HepG2 (cell line): ENCODE measurements around the gene ALK. TPM values are rescaled to one million over a fixed set of nuclear protein-coding genes. Genes with fewer than 3 reads are reported as not detected.

Experiments
- ATAC-seq: fragments of 200-7000 bp; cut with Tn5 transposase; 3 replicates; pipeline ENCODE4 v1.9.1; 2020; ENCODE audit warnings: mild to moderate bottlenecking, moderate library complexity
- BruUV-seq: library from RNA; stranded (reverse); fragments of 400-500 nt; replicated peaks from 2 replicates; lab custom pipeline; 2021; lab: Mats Ljungman, UMichigan
- CTCF ChIA-PET: fragments of 300-600 bp; formaldehyde crosslinking; extraction: SDS; loops from one replicate; lab custom pipeline; 2021; ENCODE audit warnings: low total read pairs, inconsistent platforms, low intra/inter-chr PET ratio; lab: Yijun Ruan, JAX
- POLR2A ChIA-PET: fragments of 350-600 bp; sonication (Branson Sonifier 250); formaldehyde crosslinking; loops from one replicate; lab custom pipeline; 2020; ENCODE audit warnings: antibody characterized with exemption, inconsistent platforms; lab: Yijun Ruan, JAX
- DNase-seq: peaks from one replicate; pipeline ENCODE4 v3.0.0-alpha.2; 2015; ENCODE audit warnings: low spot score
- FAIRE-seq: peaks from 3 replicates; lab custom pipeline; 2011; peaks lifted over from hg19 to GRCh38; lab: Jason Lieb, UNC
- H2AFZ ChIP-seq: one replicate; pipeline ENCODE4 v1.6.1; 2011; ENCODE audit warnings: low read length, inconsistent platforms
- H3K27ac ChIP-seq: fragments of 300-600 bp; 3 replicates; pipeline ENCODE4 v1.8.0; 2011; ENCODE audit warnings: mixed run types, mild to moderate bottlenecking, mixed read lengths, low read length, inconsistent platforms; ENCODE audit not compliant: insufficient read depth; ENCODE audit errors: extremely low read length
- H3K27me3 ChIP-seq, 2 experiments: fragments of 200-600 bp in 1 of 2; 2 replicates in 1 of 2; 3 replicates in 1 of 2; pipeline versions ENCODE4 v1.6.0 to v1.8.0; 2011; ENCODE audit warnings: low read length in 2 of 2, mild to moderate bottlenecking in 2 of 2, moderate library complexity in 2 of 2, inconsistent platforms in 1 of 2; ENCODE audit not compliant: insufficient read depth in 2 of 2, control insufficient read depth in 1 of 2
- H3K36me3 ChIP-seq, 2 experiments: fragments of 200-600 bp in 1 of 2; replicated peaks in 1 of 2; 2 replicates in 1 of 2; 3 replicates in 1 of 2; pipeline versions ENCODE4 v1.5.1 to v1.8.0; 2011; ENCODE audit warnings: low read length in 2 of 2, inconsistent platforms in 1 of 2; ENCODE audit not compliant: insufficient read depth in 2 of 2, control insufficient read depth in 1 of 2
- H3K4me1 ChIP-seq: 2 replicates; pipeline ENCODE4 v1.5.1; 2012; ENCODE audit warnings: low read length, inconsistent platforms; ENCODE audit not compliant: insufficient read depth
- H3K4me2 ChIP-seq: 2 replicates; pipeline ENCODE4 v1.6.0; 2011; ENCODE audit warnings: low read depth, low read length, inconsistent platforms
- H3K4me3 ChIP-seq, 3 experiments: fragments of 200-600 bp in 1 of 3; sonication (generic), shearing (Covaris generic) in 1 of 3; replicated peaks in 1 of 3; 2 replicates each; pipeline ENCODE4 v1.5.1; 2011 to 2016; ENCODE audit warnings: low read length in 3 of 3, inconsistent platforms in 2 of 3, low read depth in 2 of 3, mild to moderate bottlenecking in 2 of 3, control low read depth in 1 of 3, mixed read lengths in 1 of 3; ENCODE audit not compliant: insufficient read depth in 1 of 3
- H3K79me2 ChIP-seq: one replicate; pipeline ENCODE4 v1.6.1; 2011; ENCODE audit warnings: low read length, inconsistent platforms; ENCODE audit not compliant: insufficient read depth
- H3K9ac ChIP-seq: 2 replicates; pipeline ENCODE4 v1.6.0; 2011; ENCODE audit warnings: mild to moderate bottlenecking, low read depth, low read length, inconsistent platforms; ENCODE audit not compliant: insufficient read depth
- H3K9me3 ChIP-seq: 2 replicates; pipeline ENCODE4 v1.5.1; 2012; ENCODE audit warnings: mild to moderate bottlenecking, low read length
- H4K20me1 ChIP-seq: 2 replicates; pipeline ENCODE4 v1.6.0; 2011; ENCODE audit warnings: inconsistent platforms, mild to moderate bottlenecking, low read length, moderate library complexity; ENCODE audit not compliant: insufficient read depth
- ZNF75D ChIP-seq: sonication (generic); formaldehyde crosslinking; IDR thresholded peaks from 2 replicates; pipeline ENCODE4 v1.8.1; 2023; ENCODE audit warnings: missing genetic modification reagents, mild to moderate bottlenecking, borderline replicate concordance
- ZNF768 ChIP-seq: sonication (generic); formaldehyde crosslinking; IDR thresholded peaks from 2 replicates; pipeline ENCODE4 v1.4.0; 2020; ENCODE audit warnings: missing genetic modification reagents
- WGBS: methylation state at CpG from one replicate; pipeline ENCODE4 v1.1.6; 2017; ENCODE audit warnings: low lambda C conversion rate; 5-methylcytosine and 5-hydroxymethylcytosine counted together
- in situ Hi-C: cut with HindIII; loops from 2 replicates; pipeline ENCODE4 v1.10.0; 2017; ENCODE audit warnings: low pct_unique_long_range_greater_than_20kb; ENCODE audit not compliant: extremely low pct_ligation_motif_present
- intact Hi-C: fragments of 100-400 bp; cut with micrococcal nuclease; formaldehyde crosslinking; loops from one replicate; pipeline ENCODE4 v1.10.0; 2022; ENCODE audit not compliant: unreplicated experiment
- polyA plus RNA-seq, 8 experiments: library from polyadenylated mRNA; depleted of rRNA in 3 of 8; stranded (reverse) in 7 of 8; unstranded in 1 of 8; fragments of >200 nt; fragmentation: Illumina TruSeq in 4 of 8; extraction: Trizol in 4 of 8; gene quantifications; 2 replicates each; pipeline versions ENCODE4 v1.2.1 to v1.2.3, GENCODE V29; 2011 to 2016; ENCODE audit warnings: low read depth in 4 of 8, missing spikeins in 1 of 8, mixed read lengths in 1 of 8; ENCODE audit not compliant: insufficient read depth in 1 of 8
- total RNA-seq, 5 experiments: library from RNA; depleted of rRNA; stranded (reverse); fragments of >200 nt; fragmentation: Illumina TruSeq; extraction: Trizol; gene quantifications; 2 replicates each; pipeline ENCODE4 v1.2.3, GENCODE V29; 2016; ENCODE audit warnings: low read depth in 1 of 5
- TF ChIP-seq, protein P1 (sequence below): sonication (generic); formaldehyde crosslinking; conservative IDR thresholded peaks from 2 replicates; pipeline ENCODE4 v1.5.0; 2020; ENCODE audit warnings: missing genetic modification reagents
- TF ChIP-seq, protein P2 (sequence below): sonication (generic); formaldehyde crosslinking; IDR thresholded peaks from 2 replicates; pipeline ENCODE4 v1.8.0; 2022; ENCODE audit warnings: mild to moderate bottlenecking, missing genetic modification reagents
- TF ChIP-seq, protein P3 (sequence below): IDR thresholded peaks from 2 replicates; pipeline ENCODE4 v1.6.1; 2016

The ALK gene
- total and polyA plus RNA-seq, 2 of the 13 experiments (the other 11 are each of a cell fraction or from before 2014, with no cell fraction given): not detected

DNA sequence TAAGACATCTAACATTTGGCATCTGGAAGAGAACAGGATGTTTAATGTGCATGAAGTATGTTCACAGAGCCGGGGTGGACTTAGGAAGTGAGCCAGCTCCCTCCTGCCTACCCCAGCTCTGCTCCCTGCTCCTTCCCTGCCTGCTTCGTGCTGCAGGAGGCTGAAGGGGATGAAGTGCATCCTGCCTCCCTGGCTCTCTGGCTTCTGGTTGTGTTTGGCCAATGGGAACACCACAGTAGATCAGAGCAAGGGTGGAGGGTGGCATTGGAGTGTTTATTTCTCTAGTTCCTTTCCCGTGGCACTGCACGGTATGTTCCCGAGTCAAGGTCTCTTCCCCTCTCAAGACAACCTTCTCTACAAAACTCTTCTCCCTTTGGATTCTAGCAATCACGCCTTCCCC is 426.3 kb downstream of the ALK start:
- POLR2A ChIA-PET: no interaction called here

More for the DNA sequence above, 426.3 kb downstream of the ALK start:
- no peak overlapping the region for H3K4me3 ChIP-seq
- TF ChIP-seq, protein P1, sequence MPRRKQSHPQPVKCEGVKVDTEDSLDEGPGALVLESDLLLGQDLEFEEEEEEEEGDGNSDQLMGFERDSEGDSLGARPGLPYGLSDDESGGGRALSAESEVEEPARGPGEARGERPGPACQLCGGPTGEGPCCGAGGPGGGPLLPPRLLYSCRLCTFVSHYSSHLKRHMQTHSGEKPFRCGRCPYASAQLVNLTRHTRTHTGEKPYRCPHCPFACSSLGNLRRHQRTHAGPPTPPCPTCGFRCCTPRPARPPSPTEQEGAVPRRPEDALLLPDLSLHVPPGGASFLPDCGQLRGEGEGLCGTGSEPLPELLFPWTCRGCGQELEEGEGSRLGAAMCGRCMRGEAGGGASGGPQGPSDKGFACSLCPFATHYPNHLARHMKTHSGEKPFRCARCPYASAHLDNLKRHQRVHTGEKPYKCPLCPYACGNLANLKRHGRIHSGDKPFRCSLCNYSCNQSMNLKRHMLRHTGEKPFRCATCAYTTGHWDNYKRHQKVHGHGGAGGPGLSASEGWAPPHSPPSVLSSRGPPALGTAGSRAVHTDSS (CRISPR knock-in tag): no peak
- no peak for TF ChIP-seq ZNF768 (CRISPR knock-in tag)
- TF ChIP-seq, protein P2, sequence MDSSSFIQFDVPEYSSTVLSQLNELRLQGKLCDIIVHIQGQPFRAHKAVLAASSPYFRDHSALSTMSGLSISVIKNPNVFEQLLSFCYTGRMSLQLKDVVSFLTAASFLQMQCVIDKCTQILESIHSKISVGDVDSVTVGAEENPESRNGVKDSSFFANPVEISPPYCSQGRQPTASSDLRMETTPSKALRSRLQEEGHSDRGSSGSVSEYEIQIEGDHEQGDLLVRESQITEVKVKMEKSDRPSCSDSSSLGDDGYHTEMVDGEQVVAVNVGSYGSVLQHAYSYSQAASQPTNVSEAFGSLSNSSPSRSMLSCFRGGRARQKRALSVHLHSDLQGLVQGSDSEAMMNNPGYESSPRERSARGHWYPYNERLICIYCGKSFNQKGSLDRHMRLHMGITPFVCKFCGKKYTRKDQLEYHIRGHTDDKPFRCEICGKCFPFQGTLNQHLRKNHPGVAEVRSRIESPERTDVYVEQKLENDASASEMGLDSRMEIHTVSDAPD: no peak
- no peak for TF ChIP-seq ZNF75D
- TF ChIP-seq, protein P3, sequence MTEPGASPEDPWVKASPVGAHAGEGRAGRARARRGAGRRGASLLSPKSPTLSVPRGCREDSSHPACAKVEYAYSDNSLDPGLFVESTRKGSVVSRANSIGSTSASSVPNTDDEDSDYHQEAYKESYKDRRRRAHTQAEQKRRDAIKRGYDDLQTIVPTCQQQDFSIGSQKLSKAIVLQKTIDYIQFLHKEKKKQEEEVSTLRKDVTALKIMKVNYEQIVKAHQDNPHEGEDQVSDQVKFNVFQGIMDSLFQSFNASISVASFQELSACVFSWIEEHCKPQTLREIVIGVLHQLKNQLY (CRISPR knock-in tag): no peak
- H4K20me1 ChIP-seq: no peaks in the 10 kb centered on the region
- no peak overlapping the region for H2AFZ ChIP-seq
- in situ Hi-C loops: no loop called here
- no peak overlapping the region for H3K27ac ChIP-seq
- no peaks in the 10 kb centered on the region for H3K79me2 ChIP-seq
- no peaks in the 10 kb centered on the region for H3K4me1 ChIP-seq
- no peaks in the 10 kb centered on the region for H3K9me3 ChIP-seq
- H3K9ac ChIP-seq: no peak overlapping the region
- no peak overlapping the region for H3K4me2 ChIP-seq
- CTCF ChIA-PET: no interaction called here
- H3K36me3 ChIP-seq: no peaks in the 10 kb centered on the region
- no peak for FAIRE-seq
- no peak for DNase-seq
- WGBS: 3% methylated on average over 6 of the region's 6 CpGs
- no peak for ATAC-seq
- BruUV-seq: no TSS peak
- intact Hi-C loops: no loop called here
- peaks cover 0 to 6% of the 10 kb centered on the region in 2 experiments; a peak in 2 of 5 replicates for H3K27me3 ChIP-seq
